Measurements from ENCODE around the gene PRR23E. TPM values are rescaled to one million over a fixed set of nuclear protein-coding genes. Genes with fewer than 3 reads are reported as not detected.

The PRR23E gene
- total RNA-seq (ENCODE audit: unreplicated experiment), result not detected
- long read RNA-seq, result 0 reads

DNA sequence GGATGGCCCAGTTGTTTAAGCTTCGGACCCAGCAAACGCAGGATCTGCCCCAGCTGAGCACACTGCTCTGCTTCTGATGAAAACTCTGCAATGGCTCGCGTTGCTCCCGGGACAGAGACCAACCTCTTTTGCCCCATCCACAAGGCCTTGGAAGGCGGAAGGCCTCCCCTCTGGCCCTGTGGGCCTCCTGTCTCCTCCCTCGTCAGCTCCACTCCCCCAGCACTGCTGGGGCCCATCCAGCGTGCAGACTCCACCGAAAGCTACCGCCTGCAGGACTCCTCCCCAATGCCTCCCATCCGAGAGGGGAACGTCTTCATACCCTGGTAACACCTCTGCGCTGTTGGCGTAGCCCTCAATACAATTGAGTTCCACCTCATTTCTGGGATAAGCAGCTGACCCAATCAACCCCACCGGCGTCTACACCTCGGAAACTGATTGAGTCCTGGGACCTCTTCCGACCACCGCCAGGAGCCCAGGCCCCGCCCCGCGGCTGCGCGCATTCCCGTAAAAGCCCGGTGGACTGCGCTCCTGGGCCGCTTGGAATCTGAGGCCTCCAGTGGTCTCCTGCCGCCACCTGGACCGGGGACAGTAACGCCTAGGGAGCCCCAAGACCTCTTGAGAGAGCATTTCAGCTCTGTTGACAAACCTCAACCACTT, at the start of gene PRR23E:
PRR23E (plus strand) TSS at position 556 of the 657 bp plus-strand sequence. CDS start 3,555 bp downstream, outside the sequence.
- H3K4me1 Mint-ChIP-seq (ENCODE audit: low read depth, unreplicated experiment), result no peaks in the 10 kb centered on the region

DNA sequence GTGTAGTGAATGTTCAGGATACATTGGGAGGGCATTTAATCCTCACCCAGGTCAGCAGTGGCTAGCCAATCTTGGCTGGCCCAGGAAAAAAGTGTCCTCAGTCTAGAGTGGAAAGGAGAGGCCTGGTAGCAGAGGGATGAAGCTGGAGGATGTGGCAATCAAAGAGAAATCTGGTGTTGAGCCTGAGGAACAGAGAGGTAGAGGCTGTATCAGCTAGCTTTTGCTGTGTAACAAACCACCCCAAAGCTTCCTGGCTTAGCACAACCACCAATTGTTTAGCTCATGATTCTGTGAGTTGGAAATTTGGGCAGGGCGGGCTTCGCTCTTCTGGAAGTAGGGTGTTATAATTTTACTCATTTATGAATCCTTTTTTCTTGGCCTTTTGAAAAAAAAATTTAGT, 49.8 kb upstream of the PRR23E start:
- Mint-ChIP-seq H3K9me3 (ENCODE audit: unreplicated experiment) (peaks cover 6% of the 10 kb centered on the region), H3K27me3 (ENCODE audit: unreplicated experiment) (peaks cover 6% of the 10 kb centered on the region), H3K4me1 (ENCODE audit: low read depth, unreplicated experiment) (peaks cover 3% of the 10 kb centered on the region), H3K27ac (ENCODE audit: unreplicated experiment) (no peak overlapping the region), H3K4me3 (ENCODE audit: unreplicated experiment) (no peak overlapping the region), H3K36me3 (ENCODE audit: unreplicated experiment) (peaks cover 9% of the 10 kb centered on the region)
- DNase-seq, result no peak
- TF ChIP-seq, protein P1, sequence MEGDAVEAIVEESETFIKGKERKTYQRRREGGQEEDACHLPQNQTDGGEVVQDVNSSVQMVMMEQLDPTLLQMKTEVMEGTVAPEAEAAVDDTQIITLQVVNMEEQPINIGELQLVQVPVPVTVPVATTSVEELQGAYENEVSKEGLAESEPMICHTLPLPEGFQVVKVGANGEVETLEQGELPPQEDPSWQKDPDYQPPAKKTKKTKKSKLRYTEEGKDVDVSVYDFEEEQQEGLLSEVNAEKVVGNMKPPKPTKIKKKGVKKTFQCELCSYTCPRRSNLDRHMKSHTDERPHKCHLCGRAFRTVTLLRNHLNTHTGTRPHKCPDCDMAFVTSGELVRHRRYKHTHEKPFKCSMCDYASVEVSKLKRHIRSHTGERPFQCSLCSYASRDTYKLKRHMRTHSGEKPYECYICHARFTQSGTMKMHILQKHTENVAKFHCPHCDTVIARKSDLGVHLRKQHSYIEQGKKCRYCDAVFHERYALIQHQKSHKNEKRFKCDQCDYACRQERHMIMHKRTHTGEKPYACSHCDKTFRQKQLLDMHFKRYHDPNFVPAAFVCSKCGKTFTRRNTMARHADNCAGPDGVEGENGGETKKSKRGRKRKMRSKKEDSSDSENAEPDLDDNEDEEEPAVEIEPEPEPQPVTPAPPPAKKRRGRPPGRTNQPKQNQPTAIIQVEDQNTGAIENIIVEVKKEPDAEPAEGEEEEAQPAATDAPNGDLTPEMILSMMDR (IDR thresholded peaks at IDR 0.05; ENCODE audit: partially characterized antibody, unreplicated experiment), result no peak

More for the DNA sequence above, at the start of gene PRR23E:
- no peak within 1 kb of the TSS for H3K27ac Mint-ChIP-seq (ENCODE audit: unreplicated experiment)
- H3K27me3 Mint-ChIP-seq (ENCODE audit: unreplicated experiment), result peaks cover 2% of the 10 kb centered on the region
- TF ChIP-seq, protein P1 (IDR thresholded peaks at IDR 0.05; ENCODE audit: partially characterized antibody, unreplicated experiment), result no peak
- H3K9me3 Mint-ChIP-seq (ENCODE audit: unreplicated experiment), result no peaks in the 10 kb centered on the region
- no peak within 1 kb of the TSS for H3K4me3 Mint-ChIP-seq (ENCODE audit: unreplicated experiment)
- H3K36me3 Mint-ChIP-seq (ENCODE audit: unreplicated experiment), result peaks cover 5% of the 10 kb centered on the region
- DNase-seq, result no peak

- Mint-ChIP-seq H3K27me3 (ENCODE audit: unreplicated experiment) (peaks cover 6% of the 10 kb centered on the region), H3K4me1 (ENCODE audit: low read depth, unreplicated experiment) (peaks cover 1% of the 10 kb centered on the region), H3K36me3 (ENCODE audit: unreplicated experiment) (peaks cover 9% of the 10 kb centered on the region), H3K27ac (ENCODE audit: unreplicated experiment) (no peak overlapping the region), H3K9me3 (ENCODE audit: unreplicated experiment) (peaks cover 5% of the 10 kb centered on the region), H3K4me3 (ENCODE audit: unreplicated experiment) (no peak overlapping the region)
- TF ChIP-seq, protein P1 (IDR thresholded peaks at IDR 0.05; ENCODE audit: partially characterized antibody, unreplicated experiment), result no peak
- no peak for DNase-seq
Observed at GRCh38 chr3:127144631-127145030, 48.3 kb upstream of the PRR23E start.

- H3K27ac Mint-ChIP-seq (ENCODE audit: unreplicated experiment), result no peak overlapping the region
- no peak for DNase-seq
- H3K4me3 Mint-ChIP-seq (ENCODE audit: unreplicated experiment), result no peak overlapping the region
- H3K27me3 Mint-ChIP-seq (ENCODE audit: unreplicated experiment), result peaks cover 4% of the 10 kb centered on the region
- TF ChIP-seq, protein P1 (IDR thresholded peaks at IDR 0.05; ENCODE audit: partially characterized antibody, unreplicated experiment), result no peak
- H3K4me1 Mint-ChIP-seq (ENCODE audit: low read depth, unreplicated experiment), result peaks cover 1% of the 10 kb centered on the region
- peaks cover 9% of the 10 kb centered on the region for H3K36me3 Mint-ChIP-seq (ENCODE audit: unreplicated experiment)
- peaks cover 5% of the 10 kb centered on the region for H3K9me3 Mint-ChIP-seq (ENCODE audit: unreplicated experiment)
Observed at GRCh38 chr3:127145266-127145665, 47.7 kb upstream of the PRR23E start.

GRCh38 chr3:127147291-127147885, 45.5 kb upstream of the PRR23E start:
- peaks cover 9% of the 10 kb centered on the region for H3K36me3 Mint-ChIP-seq (ENCODE audit: unreplicated experiment)
- H3K27ac Mint-ChIP-seq (ENCODE audit: unreplicated experiment), result no peak overlapping the region
- H3K9me3 Mint-ChIP-seq (ENCODE audit: unreplicated experiment), result peaks cover 5% of the 10 kb centered on the region
- H3K27me3 Mint-ChIP-seq (ENCODE audit: unreplicated experiment), result peaks cover 4% of the 10 kb centered on the region
- DNase-seq, result no peak
- H3K4me1 Mint-ChIP-seq (ENCODE audit: low read depth, unreplicated experiment), result no peaks in the 10 kb centered on the region
- no peak overlapping the region for H3K4me3 Mint-ChIP-seq (ENCODE audit: unreplicated experiment)
- TF ChIP-seq, protein P1 (IDR thresholded peaks at IDR 0.05; ENCODE audit: partially characterized antibody, unreplicated experiment), result no peak
